Measurements from ENCODE around the gene EIF5B.
"Not testable (repeated sequence)": the region's sequence is repeated elsewhere in the genome, so short reads cannot be mapped to it uniquely, and the experiment has no call there.

The EIF5B gene, protein sequence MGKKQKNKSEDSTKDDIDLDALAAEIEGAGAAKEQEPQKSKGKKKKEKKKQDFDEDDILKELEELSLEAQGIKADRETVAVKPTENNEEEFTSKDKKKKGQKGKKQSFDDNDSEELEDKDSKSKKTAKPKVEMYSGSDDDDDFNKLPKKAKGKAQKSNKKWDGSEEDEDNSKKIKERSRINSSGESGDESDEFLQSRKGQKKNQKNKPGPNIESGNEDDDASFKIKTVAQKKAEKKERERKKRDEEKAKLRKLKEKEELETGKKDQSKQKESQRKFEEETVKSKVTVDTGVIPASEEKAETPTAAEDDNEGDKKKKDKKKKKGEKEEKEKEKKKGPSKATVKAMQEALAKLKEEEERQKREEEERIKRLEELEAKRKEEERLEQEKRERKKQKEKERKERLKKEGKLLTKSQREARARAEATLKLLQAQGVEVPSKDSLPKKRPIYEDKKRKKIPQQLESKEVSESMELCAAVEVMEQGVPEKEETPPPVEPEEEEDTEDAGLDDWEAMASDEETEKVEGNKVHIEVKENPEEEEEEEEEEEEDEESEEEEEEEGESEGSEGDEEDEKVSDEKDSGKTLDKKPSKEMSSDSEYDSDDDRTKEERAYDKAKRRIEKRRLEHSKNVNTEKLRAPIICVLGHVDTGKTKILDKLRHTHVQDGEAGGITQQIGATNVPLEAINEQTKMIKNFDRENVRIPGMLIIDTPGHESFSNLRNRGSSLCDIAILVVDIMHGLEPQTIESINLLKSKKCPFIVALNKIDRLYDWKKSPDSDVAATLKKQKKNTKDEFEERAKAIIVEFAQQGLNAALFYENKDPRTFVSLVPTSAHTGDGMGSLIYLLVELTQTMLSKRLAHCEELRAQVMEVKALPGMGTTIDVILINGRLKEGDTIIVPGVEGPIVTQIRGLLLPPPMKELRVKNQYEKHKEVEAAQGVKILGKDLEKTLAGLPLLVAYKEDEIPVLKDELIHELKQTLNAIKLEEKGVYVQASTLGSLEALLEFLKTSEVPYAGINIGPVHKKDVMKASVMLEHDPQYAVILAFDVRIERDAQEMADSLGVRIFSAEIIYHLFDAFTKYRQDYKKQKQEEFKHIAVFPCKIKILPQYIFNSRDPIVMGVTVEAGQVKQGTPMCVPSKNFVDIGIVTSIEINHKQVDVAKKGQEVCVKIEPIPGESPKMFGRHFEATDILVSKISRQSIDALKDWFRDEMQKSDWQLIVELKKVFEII

DNA sequence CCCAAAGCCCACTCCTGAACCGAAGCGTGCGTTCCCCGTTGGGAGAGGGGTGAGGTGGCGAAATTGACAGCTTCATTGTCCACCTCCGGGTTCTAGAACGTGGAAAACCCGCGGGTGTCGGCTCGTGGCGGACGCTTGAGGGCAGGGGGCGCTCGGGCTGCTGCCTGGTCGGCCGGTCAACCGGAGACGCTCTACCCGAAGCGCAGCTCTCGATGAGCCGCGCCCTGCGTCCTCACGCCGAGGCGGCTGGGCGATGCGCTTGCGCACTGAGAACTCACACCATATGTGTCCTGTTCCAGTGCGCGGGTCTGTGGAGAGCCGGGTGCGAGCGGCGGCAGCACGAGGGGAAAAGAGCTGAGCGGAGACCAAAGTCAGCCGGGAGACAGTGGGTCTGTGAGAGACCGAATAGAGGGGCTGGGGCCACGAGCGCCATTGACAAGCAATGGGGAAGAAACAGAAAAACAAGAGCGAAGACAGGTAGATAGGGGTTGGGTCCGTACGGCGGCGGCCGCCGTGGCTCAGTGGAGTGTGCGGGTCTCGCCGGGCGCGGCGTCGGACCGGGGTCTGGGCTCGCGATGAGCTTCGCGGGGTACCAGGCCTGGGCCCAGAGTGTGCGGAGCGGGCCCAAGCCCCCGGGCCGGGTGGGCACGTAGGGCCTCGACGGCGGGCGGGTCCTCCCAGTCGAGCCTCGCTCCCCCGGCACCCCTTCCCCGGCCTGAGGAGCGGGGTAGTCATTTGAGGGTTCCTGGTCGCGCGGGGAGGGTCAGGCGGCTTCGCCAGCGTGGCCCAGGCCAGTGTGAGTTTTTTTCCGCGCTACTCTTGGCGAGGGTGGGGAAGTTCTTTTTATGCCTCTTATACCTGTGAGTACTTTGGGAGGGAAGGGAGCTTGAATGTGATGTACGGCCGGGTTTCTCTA lies at the start of gene EIF5B:
TSS of gene EIF5B (plus strand) at position 277 of the 916 bp plus-strand sequence. CDS start at position 443, 166 bp downstream.
- DNase-seq, result peak; percentile 80

DNA sequence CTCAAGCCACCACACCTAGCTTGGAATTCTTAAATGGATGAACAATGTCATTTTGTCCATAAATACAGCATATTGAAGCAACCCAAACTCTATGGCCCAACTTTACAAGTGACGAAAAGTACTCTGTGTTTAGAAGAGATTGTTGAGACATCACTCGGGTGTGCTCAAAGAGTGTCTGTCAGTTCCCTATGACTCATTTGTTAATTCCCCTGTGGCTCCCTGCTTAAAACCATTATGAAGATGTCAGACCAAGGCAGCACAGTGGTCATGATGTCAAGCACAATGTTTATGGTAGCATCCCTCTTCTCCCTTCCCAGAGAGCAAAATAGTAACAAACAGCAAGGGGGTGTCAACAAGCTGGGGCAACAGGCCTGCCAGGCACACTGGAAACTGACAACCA lies 39.2 kb upstream of the EIF5B start:
- no peak for DNase-seq

GRCh38 chr2:99299580-99299979 lies 37.6 kb upstream of the EIF5B start:
- DNase-seq, result no peak

DNA sequence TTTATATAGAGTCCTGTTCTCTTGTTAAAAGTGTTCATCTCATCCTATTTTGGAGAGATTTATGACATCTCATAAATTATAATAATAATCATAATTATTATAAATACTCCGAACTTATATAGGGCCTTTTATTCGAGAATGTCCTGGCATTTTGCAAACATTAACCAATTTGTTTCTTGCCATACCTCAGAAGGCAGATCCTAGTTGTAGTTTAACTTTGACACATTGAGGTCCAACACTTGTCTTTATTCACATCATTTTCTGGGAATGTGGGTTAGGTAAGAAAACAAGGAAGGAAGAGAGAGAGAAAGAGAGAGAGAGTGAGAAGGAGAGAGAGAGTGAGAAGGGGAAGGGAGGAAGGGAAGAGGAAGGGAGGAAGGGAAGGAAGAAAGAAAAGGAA lies 36.1 kb upstream of the EIF5B start, which contains the start of gene LYG1:
TSS of gene LYG1 (minus strand) at position 101 of the 400 bp plus-strand sequence. CDS start 5,527 bp downstream, outside the sequence.
- not testable (repeated sequence) for DNase-seq

- DNase-seq, result no peak
Observed at GRCh38 chr2:99317161-99317872, 19.9 kb upstream of the EIF5B start.

DNA sequence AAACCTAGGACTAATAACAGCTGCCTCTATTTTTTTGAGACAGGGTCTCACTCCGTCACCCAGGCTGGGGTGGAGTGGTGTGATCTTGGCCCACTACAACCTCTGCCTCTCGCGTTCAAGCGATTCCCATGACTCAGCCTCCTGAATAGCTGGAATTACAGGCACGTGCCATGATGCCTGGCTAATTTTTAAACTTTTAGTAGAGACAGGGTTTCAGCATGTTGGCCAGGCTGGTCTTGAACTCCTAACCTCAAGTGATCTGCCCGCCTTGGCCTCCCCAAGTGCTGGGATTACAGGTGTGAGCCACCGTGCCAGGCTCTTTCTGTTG lies 19.4 kb upstream of the EIF5B start:
- not testable (repeated sequence) for DNase-seq

DNA sequence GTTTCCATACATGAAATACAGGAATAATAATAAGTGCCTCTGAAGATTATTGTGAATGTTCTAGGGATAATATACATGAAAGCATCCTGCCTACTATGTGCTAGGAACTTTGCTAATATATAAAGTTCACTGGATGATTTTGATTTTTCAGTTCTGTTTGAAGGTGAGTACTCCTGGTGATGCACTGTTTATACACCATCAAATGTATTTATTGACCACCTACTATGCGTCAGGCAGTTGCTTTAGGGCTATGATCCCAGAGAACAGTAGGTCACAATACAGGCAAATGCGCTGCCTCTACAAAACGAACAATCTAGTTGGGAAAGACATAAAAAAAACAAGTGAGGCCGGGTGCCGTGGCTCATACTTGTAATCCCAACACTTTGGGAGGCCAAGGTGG lies 11.8 kb upstream of the EIF5B start:
- no peak for DNase-seq

- peak; percentile 98 for DNase-seq
Observed at GRCh38 chr2:99335911-99336803, 1.0 kb upstream of the EIF5B start, which contains the start of gene TXNDC9. Gene TXNDC9, minus strand, starts transcription at chr2:99336333. Its CDS starts 3,123 bp downstream, at chr2:99333210.

- no peak for DNase-seq
Observed at GRCh38 chr2:99336804-99337112, 431 bp upstream of the EIF5B start.

- no peak for DNase-seq
Observed at GRCh38 chr2:99338029-99338585, 918 bp downstream of the EIF5B start.

DNA sequence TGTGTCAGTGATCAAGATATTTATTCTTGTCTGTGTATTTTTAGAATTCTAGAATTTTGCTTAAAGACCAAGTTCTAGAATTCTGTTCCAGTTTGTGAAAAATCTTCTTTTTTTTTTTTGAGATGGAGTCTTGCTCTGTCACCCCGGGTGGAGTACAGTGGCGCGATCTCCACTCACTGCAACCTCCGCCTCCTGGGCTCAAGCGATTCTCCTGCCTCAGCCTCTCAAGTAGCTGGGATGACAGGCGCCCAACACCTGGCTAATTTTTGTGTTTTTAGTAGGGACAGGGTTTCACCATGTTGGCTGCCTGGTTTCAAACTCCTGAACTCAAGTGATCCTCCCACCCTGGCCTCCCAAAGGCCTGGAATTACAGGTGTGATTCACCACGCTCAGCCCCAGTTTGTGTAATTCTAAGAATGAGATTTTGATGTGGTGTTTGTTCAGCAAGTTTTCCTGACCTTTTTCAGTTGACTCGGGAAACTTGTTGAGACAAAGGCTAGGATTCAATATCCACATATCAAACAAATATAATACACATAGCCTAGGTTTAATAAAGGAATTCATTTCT lies 3.6 kb downstream of the EIF5B start:
- no peak for DNase-seq

- DNase-seq, result no peak
Observed at GRCh38 chr2:99342536-99342935, 5.3 kb downstream of the EIF5B start.

DNA sequence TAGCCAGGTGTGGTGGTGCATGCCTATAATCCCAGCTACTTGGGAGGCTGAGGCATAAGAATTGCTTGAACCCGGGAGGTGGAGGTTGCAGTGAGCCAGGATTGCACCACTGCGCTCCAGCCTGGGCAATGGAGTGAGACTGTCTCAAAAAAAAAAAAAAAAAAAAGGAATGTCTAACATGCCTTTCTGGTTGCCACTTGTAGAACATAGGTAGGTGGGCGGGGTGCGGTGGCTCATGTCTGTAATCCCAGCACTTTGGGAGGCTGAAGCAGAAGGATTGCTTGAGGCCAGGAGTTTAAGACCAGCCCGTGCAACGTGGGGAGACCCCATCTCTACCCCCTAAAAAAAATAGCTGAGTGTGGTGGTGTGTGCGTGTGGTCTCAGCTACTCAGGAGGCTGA lies 8.3 kb downstream of the EIF5B start:
- not testable (repeated sequence) for DNase-seq

- no peak for DNase-seq
Observed at GRCh38 chr2:99346218-99346617, 9.0 kb downstream of the EIF5B start.

- no peak for DNase-seq
Observed at GRCh38 chr2:99348173-99348572, 11.0 kb downstream of the EIF5B start.

DNA sequence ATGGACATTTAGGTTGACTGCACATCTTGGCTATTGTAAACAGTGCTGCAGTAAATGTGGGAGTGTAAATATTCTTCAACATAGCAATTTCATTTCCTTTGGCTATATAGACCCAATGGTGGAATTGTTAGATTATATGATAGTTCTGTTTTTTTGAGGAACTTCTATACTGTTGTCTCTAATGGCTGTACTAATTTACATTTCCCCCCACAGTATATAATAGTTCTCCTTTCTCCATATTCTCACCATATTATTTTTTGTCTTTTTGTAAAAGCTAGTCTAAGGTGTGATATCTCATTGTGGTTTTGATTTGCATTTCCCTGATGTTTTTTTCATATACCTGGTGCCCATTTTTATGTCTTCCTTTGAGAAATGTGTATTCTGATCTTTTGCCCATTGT lies 13.0 kb downstream of the EIF5B start:
- DNase-seq, result no peak

DNA sequence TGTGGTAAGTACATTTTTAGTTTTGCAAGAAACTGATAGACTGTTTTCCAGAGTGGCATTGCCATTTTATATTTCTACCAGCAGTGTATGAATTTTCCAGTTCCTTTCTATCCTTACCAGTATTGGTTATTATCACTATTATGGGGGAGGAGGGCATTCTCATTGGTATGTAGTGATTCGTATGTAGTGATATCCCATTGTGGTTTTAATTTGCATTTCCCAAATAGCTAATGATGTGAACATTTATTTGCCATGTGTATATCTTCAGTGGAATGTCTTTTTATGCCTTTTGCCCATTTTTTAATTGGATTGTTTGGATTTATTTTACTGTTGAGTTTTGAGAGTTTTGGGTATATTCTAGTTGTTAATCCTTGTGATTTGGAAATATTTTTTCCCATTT lies 16.9 kb downstream of the EIF5B start:
- no peak for DNase-seq

- not testable (repeated sequence) for DNase-seq
Observed at GRCh38 chr2:99354825-99355224, 17.6 kb downstream of the EIF5B start.

DNA sequence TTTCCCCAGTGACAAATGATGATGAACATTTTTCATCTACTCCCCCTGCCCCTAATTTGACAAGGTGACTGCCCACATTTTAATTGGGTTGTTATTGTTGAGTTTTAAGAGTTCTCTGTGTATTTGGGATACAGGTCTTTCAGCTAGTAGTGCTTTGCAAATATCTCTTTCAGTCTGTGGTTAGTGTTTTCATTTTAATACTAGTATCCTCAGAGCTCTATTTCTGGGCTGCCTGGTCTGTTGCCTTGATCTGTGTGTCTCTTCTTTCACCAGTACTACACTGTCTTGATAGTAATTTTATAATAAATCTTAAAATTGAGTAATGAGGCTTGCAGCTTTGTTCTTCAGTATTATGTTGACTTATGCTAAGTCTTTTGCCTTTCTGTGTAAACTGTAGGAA lies 19.7 kb downstream of the EIF5B start:
- DNase-seq, result no peak

DNA sequence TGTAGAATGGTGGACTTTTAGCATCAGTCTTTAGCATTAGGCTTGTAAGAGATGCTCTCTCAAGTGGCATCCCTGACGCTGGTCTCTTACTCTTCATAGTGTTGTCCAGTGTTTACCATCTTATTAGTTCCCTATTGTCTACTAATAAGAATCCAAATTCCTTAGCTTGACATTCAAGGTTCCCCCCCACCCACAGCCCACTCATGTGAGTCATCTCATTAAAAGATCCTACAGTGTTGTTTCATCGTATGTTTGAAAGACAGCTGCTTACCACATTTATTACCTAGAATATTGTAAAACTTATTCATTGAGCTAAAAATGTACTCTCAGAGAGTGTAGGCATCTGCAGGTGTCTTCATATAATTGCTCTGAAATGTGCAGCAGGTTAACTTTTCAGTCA lies 28.5 kb downstream of the EIF5B start:
- DNase-seq, result no peak
